KOPT-K1 (cell line): Measurements from ENCODE around the gene SUPT7L.
"Not testable (repeated sequence)": the region's sequence is repeated elsewhere in the genome, so short reads cannot be mapped to it uniquely, and the experiment has no call there.

Source experiments
- H3K27ac ChIP-seq: fragments of 200-600 bp; sonication (generic); 2 replicates; pipeline ENCODE4 v1.5.1; 2016; ENCODE audit warnings: antibody characterized with exemption, mild to moderate bottlenecking, low read depth, low read length; ENCODE audit not compliant: poor library complexity, severe bottlenecking
- H3K36me3 ChIP-seq: fragments of 200-600 bp; sonication (generic); 2 replicates; pipeline ENCODE4 v1.5.1; 2017; ENCODE audit warnings: antibody characterized with exemption, mild to moderate bottlenecking, low read length, moderate library complexity; ENCODE audit not compliant: insufficient read depth
- H3K9me3 ChIP-seq: fragments of 200-600 bp; sonication (generic); 2 replicates; pipeline ENCODE4 v1.5.1; 2017; ENCODE audit warnings: antibody characterized with exemption, low read length, mild to moderate bottlenecking; ENCODE audit not compliant: insufficient read depth, poor library complexity, severe bottlenecking

Gene SUPT7L

DNA sequence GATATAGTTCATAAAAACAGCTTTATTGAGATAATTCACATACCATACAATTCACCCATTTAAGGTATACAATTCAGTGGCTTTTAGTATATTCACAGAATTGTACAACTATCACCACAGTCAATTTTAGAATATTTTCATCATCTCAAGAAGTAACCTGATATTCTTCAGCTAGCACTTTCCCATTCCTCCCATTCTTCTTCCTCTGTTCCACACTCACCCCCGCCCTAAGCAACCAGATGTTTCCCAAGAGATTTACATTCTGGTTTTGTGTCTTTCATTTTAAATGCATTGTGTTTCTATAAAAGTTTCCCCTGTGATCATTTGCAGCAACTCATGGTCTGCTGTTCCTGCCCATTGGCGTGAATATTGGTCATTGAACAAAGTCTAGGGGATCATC is 29.1 kb downstream of the SUPT7L start:
- Histone ChIP-seq H3K9me3 (no peaks in the 10 kb centered on the region), H3K36me3 (peaks cover 83% of the 10 kb centered on the region), H3K27ac (no peak overlapping the region)

DNA sequence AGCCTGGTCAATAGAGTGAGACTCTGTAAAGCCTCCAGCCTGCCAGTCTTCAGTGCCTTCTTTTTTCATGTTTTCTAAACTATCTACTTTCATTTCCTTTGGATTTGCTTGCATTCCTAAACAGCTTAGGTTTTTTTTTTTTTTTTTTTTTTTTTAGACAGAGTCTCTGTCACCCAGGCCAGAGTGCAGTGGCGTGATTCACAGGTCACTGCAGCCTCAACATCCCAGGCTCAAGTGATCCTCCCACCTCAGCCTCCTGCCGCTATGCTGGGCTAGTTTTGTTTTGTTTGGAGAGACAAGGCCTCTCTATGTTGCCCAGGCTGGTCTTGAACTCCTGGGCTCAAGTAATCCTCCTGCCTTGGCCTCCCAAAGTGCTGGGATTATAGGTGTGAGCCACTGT is 33.2 kb downstream of the SUPT7L start:
- peaks cover 48% of the 10 kb centered on the region for H3K36me3 ChIP-seq
- H3K27ac ChIP-seq, H3K9me3 ChIP-seq: not testable (repeated sequence)

DNA sequence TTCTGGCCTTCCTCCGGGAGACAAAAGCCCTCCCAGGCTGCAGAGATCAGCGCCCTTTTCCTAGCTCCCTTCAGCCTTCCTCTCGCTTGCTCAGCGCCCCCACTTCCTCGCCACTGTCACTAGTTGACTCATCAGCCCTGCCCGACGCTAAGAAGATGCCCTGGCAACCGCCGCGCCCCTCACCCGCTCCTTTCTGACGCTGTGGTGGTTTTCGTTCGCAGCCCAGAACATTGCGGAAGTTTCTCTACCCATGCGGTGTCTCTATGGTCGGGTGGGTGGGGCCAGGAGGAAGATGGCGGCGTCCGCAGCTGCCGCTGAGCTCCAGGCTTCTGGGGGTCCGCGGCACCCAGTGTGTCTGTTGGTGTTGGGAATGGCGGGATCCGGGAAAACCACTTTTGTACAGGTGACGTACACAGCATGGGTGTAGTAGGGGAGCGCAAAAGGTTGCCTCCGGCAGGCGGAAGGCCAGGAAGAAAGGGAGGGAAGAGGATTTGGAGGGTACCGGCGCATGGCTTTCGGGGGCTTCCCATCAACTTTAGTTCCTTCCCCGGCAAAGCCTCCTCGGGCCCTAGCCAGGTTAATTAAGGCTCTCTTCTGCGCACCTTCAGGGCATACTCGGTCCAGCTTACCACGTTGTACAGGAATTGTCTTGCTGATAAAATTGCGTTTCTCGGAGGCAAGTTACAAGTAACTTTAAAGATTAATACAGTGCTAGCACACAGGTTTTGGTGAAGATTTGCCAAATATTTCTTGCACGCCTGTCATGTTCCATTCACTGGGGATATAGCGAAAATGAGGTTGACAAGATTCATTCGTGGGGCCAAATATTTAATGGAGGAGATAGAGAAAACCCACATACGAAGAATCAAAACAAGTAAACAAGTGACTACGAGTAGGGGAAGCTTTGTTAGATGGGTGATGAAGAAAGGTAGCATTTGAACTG is 34.4 kb downstream of the SUPT7L start, which contains the start of the genes CCDC121 and GPN1:
CCDC121 (minus strand) TSS at position 246 of the 943 bp plus-strand sequence. CDS start 1,213 bp downstream, outside the sequence.
GPN1 (plus strand) TSS at position 284 of the 943 bp plus-strand sequence; CDS start at position 293, 9 bp downstream.
- Histone ChIP-seq H3K27ac (peak within 1 kb of the TSS; percentile 72), H3K9me3 (no peaks in the 10 kb centered on the region), H3K36me3 (peaks cover 49% of the 10 kb centered on the region)

DNA sequence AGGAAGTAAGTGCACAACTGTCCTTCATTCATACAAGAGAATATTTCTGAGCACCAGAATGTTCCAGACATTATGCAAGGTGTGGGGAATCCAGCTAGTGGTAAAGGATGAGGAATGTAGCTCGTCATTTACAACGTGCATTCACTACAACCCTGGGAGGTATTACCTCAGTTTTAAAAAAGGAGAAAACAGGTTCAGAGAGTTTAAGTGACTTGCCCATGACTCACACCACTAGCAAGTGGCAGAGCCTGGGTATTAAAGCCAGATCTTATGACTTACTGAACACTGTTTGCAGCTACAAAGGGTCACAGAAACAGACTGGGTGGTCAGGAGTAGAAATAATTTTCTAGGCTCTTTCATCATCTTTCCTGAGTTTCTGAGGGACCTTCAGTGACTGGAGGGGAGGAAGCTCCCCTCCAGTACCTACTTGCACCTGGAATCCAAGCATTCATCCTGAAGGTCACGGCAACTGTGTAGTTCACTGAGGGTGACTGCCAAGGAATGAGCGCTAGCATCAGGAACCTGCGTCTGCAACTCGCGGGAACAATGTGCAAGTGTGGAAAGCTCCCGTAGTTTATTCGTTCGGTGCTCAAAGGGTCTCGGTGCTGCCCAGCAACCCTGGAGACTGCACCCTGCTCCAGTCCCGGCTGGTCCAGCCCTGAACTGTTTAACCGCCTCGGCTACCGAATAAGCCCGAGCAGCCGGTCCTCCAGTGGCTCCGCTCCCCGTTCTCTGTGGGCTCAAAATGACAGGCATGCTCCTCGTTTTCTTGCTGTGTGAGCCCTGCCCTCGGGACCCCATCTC is 35.2 kb downstream of the SUPT7L start:
- Histone ChIP-seq H3K36me3 (peaks cover 49% of the 10 kb centered on the region), H3K27ac (peak overlapping the region; percentile 72), H3K9me3 (no peaks in the 10 kb centered on the region)

DNA sequence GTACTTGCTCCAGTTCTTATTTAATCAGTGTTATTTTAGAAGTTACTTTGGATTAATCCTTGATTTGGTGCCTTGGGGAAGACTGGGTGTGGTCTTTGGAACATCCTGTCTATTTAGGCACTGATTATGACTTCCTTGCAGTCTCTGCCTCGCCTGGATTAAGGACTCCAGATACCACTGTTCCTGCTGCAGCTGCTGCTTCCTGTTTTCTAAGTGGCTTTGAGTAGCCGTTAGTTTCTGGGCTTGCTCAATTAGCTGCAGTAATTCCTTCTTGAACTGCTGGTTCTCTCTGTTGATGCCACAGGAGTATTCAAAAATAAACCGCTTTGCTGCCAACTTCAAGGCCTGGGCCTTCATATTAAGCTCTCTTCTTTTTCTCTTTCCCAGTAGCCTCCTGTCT is 36.5 kb downstream of the SUPT7L start:
- H3K36me3 ChIP-seq = peaks cover 50% of the 10 kb centered on the region
- not testable (repeated sequence) for H3K27ac ChIP-seq

DNA sequence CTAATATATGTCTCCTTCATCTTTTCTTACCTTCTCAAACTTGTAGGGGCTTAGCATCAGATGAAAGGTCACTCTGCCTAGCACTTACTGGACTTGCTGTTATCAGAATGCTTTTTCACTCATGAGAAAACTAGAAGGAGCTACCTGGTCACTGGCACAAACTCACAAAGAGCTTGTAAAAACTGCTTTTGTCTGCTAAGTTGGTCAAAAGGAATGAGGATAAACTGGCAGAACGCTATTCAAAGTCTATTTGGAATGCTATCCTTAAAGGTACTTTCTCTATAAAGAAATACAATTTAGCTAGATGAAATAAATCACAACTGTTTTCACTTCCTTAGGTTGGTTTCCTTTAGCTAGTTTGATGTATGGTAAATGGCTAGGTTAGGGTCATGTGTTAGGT is 37.1 kb downstream of the SUPT7L start:
- not testable (repeated sequence) for H3K27ac ChIP-seq, H3K9me3 ChIP-seq
- H3K36me3 ChIP-seq = peaks cover 50% of the 10 kb centered on the region

More for the DNA sequence above, 36.5 kb downstream of the SUPT7L start:
- not testable (repeated sequence) for H3K9me3 ChIP-seq

DNA sequence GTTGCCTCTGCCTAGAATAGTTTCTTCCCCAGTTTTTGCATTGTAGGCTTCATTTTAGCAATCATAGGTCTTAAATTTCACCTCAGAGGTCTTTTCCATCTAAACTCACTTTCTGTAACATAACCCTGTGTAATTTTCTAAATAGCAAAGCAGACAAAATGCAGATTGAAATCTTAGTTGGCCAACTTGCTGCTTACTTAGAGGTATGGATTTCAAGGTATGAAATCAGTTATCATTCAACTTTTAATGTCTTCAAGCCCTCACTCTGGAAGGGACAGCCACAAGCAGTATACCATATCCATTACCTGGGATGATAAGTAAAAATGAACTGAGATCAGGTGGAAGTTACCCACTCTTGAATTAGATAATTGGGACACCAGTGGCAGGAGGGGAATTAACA is 38.5 kb downstream of the SUPT7L start:
- H3K36me3 ChIP-seq = peaks cover 53% of the 10 kb centered on the region
- no peak overlapping the region for H3K27ac ChIP-seq
- no peaks in the 10 kb centered on the region for H3K9me3 ChIP-seq

DNA sequence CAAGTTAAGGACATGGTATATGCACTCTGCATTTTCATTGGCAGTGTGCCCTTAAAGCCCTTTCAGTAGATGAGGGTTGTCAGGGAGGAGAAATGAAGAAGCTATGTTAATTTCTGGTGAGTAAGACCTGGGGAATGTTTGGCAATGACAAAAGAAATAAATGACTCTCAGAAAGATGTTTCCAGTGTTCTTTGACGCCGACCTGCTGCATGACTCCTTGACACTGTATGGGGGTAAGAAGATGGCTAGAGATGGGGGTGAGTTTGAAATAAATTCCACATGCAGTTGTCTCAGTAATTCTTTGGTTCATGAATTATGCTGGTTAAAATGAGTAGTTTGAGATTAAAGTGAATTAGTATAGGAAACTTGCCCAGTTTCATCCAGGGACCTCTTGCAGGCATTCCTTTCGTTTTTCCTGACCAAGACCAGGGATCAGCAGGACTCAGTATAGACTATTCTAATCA is 40.5 kb downstream of the SUPT7L start:
- Histone ChIP-seq H3K36me3 (peaks cover 73% of the 10 kb centered on the region), H3K27ac (no peak overlapping the region), H3K9me3 (no peaks in the 10 kb centered on the region)

DNA sequence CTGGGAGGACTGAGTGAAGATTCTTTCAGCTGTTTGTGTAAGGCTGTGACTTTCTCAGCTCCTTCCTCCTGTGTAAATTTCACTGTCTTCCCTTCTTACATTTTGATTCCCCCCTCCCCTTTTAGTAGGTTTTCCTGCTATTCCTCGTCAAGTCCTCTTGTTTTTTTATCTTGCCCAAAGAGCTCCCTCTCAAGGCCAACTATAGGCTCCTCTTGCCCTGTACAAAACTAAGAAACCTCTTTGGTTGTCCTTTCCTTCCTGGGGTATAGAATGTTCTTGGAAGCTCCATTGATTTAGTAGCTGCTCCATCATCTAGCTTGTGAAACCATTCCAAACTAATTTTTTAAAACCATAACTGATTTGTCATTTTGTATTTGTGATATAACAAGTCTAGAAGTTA is 41.9 kb downstream of the SUPT7L start:
- no peaks in the 10 kb centered on the region for H3K9me3 ChIP-seq
- peaks cover 87% of the 10 kb centered on the region for H3K36me3 ChIP-seq
- no peak overlapping the region for H3K27ac ChIP-seq

DNA sequence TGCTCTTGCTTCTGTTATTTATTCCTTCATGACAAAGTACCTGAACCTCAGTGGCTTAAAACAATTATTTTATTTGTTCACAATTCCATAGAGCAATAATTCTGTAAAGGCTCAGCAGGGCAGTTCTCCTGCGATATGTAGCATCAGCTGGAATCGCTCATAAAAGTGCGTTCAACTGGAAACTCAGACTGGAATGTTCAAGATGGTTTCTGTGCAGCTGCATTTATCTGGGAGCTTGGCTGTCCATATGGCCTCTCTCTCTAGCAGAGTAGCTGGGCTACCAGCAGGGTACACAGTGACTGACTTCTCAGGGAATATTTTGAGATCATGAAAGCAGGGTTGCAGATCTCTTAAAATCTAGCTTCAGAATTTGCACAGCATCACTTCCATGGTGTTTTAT is 48.1 kb downstream of the SUPT7L start:
- H3K27ac ChIP-seq = no peak overlapping the region
- no peaks in the 10 kb centered on the region for H3K9me3 ChIP-seq
- peaks cover 86% of the 10 kb centered on the region for H3K36me3 ChIP-seq

DNA sequence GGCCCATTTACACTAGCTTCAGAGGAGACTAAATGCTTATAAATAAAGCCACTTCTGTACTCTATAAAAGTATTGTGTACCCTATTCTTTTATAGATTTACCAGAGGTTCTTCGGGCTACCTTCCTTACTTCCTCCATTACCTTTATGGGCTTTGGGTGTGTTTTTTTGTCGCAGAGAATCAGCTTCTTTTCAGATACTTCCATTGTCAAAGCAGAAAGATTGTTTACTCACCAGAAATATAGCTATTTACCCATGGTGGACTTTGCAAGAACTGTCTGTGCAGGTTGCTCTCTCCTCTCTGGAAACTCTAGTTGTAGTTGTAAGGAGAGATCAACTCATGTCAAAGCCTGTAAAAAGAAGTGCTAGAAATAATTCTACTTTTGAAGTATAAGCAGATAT is 49.4 kb downstream of the SUPT7L start:
- H3K9me3 ChIP-seq = no peaks in the 10 kb centered on the region
- H3K27ac ChIP-seq = no peak overlapping the region
- peaks cover 81% of the 10 kb centered on the region for H3K36me3 ChIP-seq

DNA sequence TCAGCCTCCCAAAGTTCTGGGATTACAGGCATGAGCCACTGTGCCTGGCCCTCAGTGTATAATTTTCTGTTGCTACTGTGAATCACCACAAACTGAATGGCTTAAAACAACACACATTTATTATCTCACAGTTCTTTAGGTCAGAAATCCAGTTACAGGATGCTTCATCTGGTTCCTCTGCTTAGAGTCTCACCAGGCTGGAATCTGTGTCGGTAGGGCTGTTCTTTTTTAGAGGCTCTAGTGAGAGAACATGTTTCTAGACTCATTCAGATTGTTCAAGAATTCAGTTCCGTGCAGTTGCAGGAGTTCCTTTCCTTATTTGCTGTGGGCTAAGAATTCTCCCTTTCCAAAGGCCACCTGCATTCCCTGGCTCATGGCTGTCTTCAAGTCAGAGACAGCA is 56.8 kb downstream of the SUPT7L start:
- Histone ChIP-seq H3K9me3 (no peaks in the 10 kb centered on the region), H3K27ac (no peak overlapping the region), H3K36me3 (peaks cover 81% of the 10 kb centered on the region)
